ENCODE results near the gene CAV1.
"Not testable (repeated sequence)": the region's sequence is repeated elsewhere in the genome, so short reads cannot be mapped to it uniquely, and the experiment has no call there.

The CAV1 gene

DNA sequence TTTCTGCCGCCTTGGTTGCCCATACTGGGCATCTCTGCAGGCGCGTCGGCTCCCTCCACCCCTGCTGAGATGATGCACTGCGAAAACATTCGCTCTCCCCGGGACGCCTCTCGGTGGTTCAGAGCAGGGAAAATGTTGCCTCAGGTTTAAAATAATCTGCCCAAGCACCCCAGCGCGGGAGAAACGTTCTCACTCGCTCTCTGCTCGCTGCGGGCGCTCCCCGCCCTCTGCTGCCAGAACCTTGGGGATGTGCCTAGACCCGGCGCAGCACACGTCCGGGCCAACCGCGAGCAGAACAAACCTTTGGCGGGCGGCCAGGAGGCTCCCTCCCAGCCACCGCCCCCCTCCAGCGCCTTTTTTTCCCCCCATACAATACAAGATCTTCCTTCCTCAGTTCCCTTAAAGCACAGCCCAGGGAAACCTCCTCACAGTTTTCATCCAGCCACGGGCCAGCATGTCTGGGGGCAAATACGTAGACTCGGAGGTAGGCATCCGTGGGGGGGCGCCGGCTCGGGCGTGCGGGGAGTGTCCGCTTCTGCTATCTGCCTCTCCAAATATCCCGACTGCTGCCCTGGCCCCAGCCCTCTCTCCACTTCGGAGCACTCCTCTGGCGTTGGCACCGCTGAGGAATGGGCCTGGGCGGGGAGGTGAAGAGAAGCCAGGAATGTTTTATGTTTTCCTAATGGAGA is at the start of gene CAV1:
Gene CAV1, plus strand, starts transcription at position 428 of the 689 bp plus-strand sequence. Its CDS starts 27 bp downstream, at position 455.
- DNase-seq: peak; percentile 70

GRCh38 chr7:116477625-116478024 is 47.2 kb upstream of the CAV1 start:
- no peak for DNase-seq

- DNase-seq: no peak
Measured at GRCh38 chr7:116478834-116479233, 46.0 kb upstream of the CAV1 start.

DNA sequence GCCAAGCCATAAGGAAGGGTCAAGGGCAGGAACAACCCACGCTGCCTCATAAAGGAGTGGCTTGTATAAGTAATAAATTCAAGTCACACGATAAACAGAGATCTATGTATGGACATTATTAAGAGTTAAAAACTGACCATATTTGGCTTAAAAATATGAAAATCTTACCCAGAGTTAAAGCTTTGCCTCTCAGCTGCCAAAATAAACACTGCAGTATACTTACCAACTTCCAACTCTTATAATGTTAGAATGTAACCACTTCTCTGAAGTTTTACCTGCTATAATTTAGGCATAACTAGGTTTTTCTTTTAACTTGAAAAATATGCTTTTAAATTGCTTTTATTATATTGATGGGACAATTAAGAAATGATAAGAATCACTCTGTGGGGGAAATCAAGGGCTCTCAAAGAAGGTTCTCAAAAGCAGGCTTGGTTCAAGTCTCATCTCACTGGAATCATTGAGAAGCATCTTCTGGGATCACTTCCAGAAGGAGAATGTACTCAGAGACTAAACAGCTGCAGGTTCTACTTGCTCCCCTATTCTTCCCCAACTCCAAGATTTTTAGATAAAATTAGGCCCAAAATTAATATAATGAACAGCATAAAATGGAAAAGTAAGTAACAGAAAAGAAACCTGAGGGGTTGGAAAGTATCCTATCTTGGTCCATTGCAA is 41.4 kb upstream of the CAV1 start:
- no peak for DNase-seq

GRCh38 chr7:116484389-116484788 is 40.4 kb upstream of the CAV1 start:
- not testable (repeated sequence) for DNase-seq

- DNase-seq: no peak
Measured at GRCh38 chr7:116487907-116488521, 36.8 kb upstream of the CAV1 start.

DNA sequence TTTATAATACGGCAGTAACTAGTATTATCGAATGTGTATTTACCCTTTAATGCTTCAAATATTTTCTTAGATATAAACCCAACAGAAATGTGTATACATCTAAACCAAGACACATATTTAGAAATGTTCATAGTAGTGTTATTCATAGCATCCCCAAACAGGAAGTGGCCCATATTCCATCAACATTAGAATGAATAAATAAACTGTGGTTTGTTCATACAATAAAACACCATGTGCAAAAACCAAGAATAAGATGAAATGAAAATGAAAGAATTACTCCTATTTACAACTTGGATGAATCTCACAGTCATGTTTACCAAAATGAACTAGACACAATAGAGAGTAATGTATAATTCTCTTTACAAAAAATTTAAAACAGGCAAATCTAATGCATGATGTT is 34.5 kb upstream of the CAV1 start:
- DNase-seq: no peak

- no peak for DNase-seq
Measured at GRCh38 chr7:116491887-116492653, 32.8 kb upstream of the CAV1 start.

- no peak for DNase-seq
Measured at GRCh38 chr7:116492654-116493109, 32.2 kb upstream of the CAV1 start.

DNA sequence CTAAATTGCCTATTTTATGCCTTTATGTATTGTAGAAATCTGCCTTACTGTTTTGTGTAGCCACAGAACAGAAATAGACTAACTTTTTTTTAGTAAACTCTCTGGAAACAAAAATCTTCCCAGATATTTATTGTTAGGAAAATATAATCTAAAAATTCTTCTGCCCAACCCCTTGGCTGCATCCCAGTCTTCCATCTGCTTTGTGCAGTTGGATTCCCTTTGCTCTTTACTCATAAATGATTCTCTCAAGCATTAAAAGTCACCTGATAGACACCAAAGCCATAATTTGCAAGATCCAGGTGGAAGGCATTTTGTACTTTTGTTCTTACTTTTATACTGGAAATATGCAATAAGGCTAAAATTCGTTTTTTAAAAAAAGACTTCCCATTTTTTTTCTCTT is 31.4 kb upstream of the CAV1 start:
- DNase-seq: no peak

GRCh38 chr7:116494472-116494871 is 30.4 kb upstream of the CAV1 start:
- no peak for DNase-seq

GRCh38 chr7:116495736-116496135 is 29.1 kb upstream of the CAV1 start:
- DNase-seq: no peak

- no peak for DNase-seq
Measured at GRCh38 chr7:116496653-116497052, 28.2 kb upstream of the CAV1 start.

DNA sequence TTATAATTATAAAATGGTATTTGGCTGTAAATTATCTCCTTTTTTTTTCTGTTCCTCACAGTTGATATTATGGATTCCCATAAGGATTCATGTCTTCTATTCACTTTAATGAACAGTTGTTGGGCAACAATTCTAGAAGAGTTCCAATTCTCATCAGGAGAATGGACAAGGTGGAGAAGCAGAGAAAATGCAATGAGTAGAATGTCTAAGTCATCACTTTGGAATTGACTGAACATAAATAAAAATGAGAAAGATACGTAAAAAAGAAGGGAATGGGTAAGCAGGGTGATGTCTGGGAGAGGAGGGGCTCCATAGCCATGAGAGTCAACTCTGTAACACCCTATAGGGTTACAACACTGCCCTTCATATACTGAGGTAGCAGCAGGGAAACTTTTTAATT is 27.1 kb upstream of the CAV1 start:
- DNase-seq: no peak

DNA sequence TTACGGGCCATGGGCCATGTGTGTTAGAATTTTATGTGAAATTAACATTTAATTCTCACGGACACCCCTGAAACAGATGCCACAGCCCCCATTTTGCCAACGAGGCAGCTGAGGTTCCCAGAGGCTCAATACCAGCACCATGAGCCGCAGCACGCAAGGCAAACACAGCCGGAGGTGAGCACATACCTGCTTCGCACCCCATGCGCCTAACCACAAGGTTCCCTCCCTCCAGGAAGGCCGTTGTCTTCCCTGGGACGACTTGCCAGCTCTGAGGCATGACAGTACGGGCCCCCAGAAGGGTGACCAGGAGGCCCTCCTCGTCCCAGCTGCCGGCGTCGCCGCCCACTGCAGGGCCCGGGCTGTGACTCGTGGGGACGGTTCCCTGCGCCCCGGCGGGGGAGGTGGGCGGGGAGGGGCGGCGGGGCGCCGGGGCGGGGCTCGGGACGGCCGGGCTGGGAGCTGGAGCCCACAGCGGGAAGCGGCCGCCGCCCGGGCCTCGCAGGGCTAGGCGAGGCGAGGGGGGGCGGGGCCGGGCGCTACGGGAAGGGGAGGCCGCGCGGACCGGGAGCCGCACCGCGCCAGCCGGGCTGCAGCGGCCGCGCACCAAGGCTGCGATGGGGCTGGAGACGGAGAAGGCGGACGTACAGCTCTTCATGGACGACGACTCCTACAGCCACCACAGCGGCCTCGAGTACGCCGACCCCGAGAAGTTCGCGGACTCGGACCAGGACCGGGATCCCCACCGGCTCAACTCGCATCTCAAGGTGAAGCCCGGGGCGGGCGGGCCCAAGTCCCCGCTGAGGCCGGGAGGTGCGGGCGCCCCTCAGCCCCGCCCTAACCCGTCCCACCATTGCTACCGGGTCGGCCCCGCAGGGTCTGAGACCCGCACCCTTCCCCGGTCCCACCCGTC is 25.4 kb upstream of the CAV1 start, which contains the start of gene CAV2:
Gene CAV2, plus strand, starts transcription at position 571 of the 910 bp plus-strand sequence. Its CDS starts 44 bp downstream, at position 615.
- DNase-seq: peak; percentile 63

- peak; percentile 74 for DNase-seq
Measured at GRCh38 chr7:116500078-116500853, 24.6 kb upstream of the CAV1 start.

DNA sequence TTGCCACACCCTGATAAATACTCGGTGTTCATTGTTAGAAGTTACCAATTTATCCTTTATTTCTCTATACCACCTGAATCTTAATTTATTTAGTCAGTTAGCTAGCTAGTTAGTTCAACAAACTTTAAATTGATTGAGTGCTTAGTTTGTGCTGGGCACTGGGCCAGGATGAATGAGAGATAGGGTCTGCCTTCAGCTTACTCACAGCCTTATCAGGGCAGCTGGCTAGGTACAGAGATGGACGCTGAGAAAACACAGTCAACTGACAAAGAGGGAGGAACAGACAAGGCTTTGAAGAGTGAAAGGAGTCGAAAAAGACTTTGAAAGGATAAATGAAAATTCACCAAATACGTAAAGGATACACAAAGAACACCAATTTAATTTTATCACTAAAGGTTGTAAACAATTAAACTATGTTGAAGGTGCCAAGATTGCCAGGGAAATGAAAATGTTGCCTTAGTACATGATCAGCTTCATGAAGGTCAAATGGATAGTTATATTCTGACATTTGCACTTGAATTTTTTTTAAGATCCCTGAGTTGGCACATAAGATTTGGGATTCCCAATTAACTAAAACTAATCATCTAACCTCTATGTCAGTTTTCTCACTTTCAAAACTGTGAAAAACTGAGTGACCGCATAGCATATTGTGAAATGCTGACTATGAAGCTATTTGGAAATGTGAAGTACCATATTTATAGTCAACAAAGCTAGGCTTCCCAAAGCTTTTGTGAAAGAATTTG is 23.2 kb upstream of the CAV1 start:
- no peak for DNase-seq

DNA sequence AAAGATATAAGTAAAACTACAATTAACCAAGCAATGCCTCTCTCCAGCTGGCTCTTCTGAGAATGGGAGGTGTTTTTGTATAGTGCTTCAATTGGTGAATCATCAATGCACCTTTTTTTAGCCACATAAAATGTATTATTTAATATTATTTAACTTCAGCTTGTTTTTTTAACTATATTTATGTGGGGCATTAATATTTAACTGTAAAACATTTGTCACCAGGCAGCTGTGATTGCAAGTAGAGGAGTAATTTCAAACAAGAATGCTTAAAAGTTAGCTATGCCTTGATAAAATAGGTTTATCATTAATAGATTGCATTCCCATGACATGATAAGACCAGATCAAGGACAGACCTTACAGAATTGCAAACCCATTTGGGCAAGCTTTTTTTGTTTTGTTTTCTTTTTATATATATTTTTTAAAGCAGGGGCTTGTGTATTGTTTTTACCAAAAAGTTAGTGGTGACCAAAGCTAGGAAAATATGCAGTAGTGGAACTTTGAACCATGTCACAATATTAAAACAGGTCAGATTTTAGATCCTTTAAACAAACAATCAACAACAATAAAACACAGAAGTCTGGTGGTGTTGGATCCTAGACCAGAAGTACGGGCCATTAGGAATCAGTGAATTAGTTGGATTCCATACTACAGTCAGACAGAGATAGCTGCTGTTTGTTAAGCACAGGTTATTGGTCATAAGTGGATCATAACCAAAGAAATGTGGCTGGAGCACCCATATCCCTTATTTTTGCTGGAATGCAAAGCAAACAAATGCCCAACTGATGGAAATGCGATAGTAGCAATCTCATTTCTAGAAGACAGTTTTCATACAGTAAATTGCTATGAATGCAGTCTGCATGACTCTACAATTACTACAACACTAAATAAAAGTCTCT is 22.4 kb upstream of the CAV1 start:
- DNase-seq: no peak

GRCh38 chr7:116503835-116504234 is 21.0 kb upstream of the CAV1 start:
- no peak for DNase-seq

Data from activated effector memory CD4-positive, alpha-beta T cell treated with anti-CD3 and anti-CD28 coated beads, Interleukin-2, amount 50 U/mL, for 16 hours (primary cell).